ENCODE data around the gene CNBP. TPM values are rescaled to one million over a fixed set of nuclear protein-coding genes. Genes with fewer than 3 reads are reported as not detected.
"Not testable (repeated sequence)": the region's sequence is repeated elsewhere in the genome, so short reads cannot be mapped to it uniquely, and the experiment has no call there.

The CNBP gene
- total RNA-seq (100 to 1,000 TPM; 287 to 306 TPM), polyA plus RNA-seq (100 to 1,000 TPM; 385 to 476 TPM)
- long read RNA-seq, donor 1, transcript CNBP-207 (5 exons, 1,626 nt), result major isoform, 574 of 1,715 reads
- long read RNA-seq, donor 1, transcript CNBP-204 (5 exons, 1,641 nt), result minor isoform, 212 of 1,715 reads
- long read RNA-seq, donor 1, transcript CNBP-201 (5 exons, 1,664 nt), result minor isoform, 527 of 1,715 reads
- long read RNA-seq, donor 1, transcript CNBP-208 (5 exons, 1,549 nt), result minor isoform, 36 of 1,715 reads
- long read RNA-seq, donor 1, partial matches to known transcripts, result 32 of 1,715 reads
- long read RNA-seq, donor 1, other reads (novel, unspliced or antisense), result 294 of 1,715 reads
- long read RNA-seq, donor 2, transcript CNBP-204 (5 exons, 1,641 nt), result minor isoform, 27 of 260 reads
- long read RNA-seq, donor 2, transcript CNBP-207 (5 exons, 1,626 nt), result minor isoform, 74 of 260 reads
- long read RNA-seq, donor 2, transcript CNBP-208 (5 exons, 1,549 nt), result minor isoform, 8 of 260 reads
- long read RNA-seq, donor 2, transcript CNBP-201 (5 exons, 1,664 nt), result major isoform, 82 of 260 reads
- long read RNA-seq, donor 2, partial matches to known transcripts, result 8 of 260 reads
- long read RNA-seq, donor 2, other reads (novel, unspliced or antisense), result 55 of 260 reads

- no peaks in the 10 kb centered on the region for H3K27me3 ChIP-seq (ENCODE audit: control insufficient read depth in 1 of 2, insufficient read depth in 2 of 2, low read length in 1 of 2)
- ATAC-seq (ENCODE audit: low FRiP score) (peak; percentile 100), DNase-seq (peak; percentile 96 to 97)
- WGBS, 2 donors, result 0% methylated on average over 76 to 83 of the region's 83 CpGs
- peak within 1 kb of the TSS; percentile 93 to 97 for H3K27ac ChIP-seq (ENCODE audit: low read depth in 1 of 2, low read length in 2 of 2)
- peak within 1 kb of the TSS; percentile 70 for H3K4me3 ChIP-seq (ENCODE audit: low read length in 2 of 2)
- intact Hi-C loops (cut with DNase I), result loop anchor here (5.0 kb wide), 1 partner anchor 64 kb away; the partner anchor contains the start of gene COPG1 (in 2 of the 2)
- no peaks in the 10 kb centered on the region for H3K36me3 ChIP-seq (ENCODE audit: control insufficient read depth in 1 of 2, insufficient read depth in 2 of 2, low read length in 1 of 2)
- H3K9me3 ChIP-seq (ENCODE audit: control insufficient read depth, low read length), result no peaks in the 10 kb centered on the region
- peaks cover 0 to 2% of the 10 kb centered on the region in 2 donors for H3K4me1 ChIP-seq (ENCODE audit: control insufficient read depth in 1 of 2, insufficient read depth in 2 of 2, low read length in 2 of 2)
Measured at GRCh38 chr3:129183569-129184395, at the start of gene CNBP. Gene CNBP (minus strand): TSS chr3:129183896. CDS start chr3:129171757, 12,139 bp downstream.

- intact Hi-C loops (cut with DNase I), result no loop called here
- Histone ChIP-seq H3K27me3 (ENCODE audit: control insufficient read depth in 1 of 2, insufficient read depth in 2 of 2, low read length in 1 of 2) (no peaks in the 10 kb centered on the region), H3K27ac (ENCODE audit: low read depth in 1 of 2, low read length in 2 of 2) (no peak overlapping the region), H3K36me3 (ENCODE audit: control insufficient read depth in 1 of 2, insufficient read depth in 2 of 2, low read length in 1 of 2) (no peaks in the 10 kb centered on the region), H3K4me1 (ENCODE audit: control insufficient read depth in 1 of 2, insufficient read depth in 2 of 2, low read length in 2 of 2) (no peaks in the 10 kb centered on the region), H3K4me3 (ENCODE audit: low read length in 2 of 2) (no peak overlapping the region), H3K9me3 (ENCODE audit: control insufficient read depth, low read length) (no peaks in the 10 kb centered on the region)
- 75 to 78% methylated on average over 10 of the region's 10 CpGs for WGBS, 2 donors
- ATAC-seq (ENCODE audit: low FRiP score) (no peak), DNase-seq (peak in 1 of 2 donors; percentile 56)
Measured at GRCh38 chr3:129231331-129232119, 47.8 kb upstream of the CNBP start.

- no peaks in the 10 kb centered on the region for H3K4me1 ChIP-seq (ENCODE audit: control insufficient read depth in 1 of 2, insufficient read depth in 2 of 2, low read length in 2 of 2)
Measured at GRCh38 chr3:129230311-129231019, 46.8 kb upstream of the CNBP start.

GRCh38 chr3:129228891-129229585 lies 45.3 kb upstream of the CNBP start:
- Histone ChIP-seq H3K27me3 (ENCODE audit: control insufficient read depth in 1 of 2, insufficient read depth in 2 of 2, low read length in 1 of 2) (no peaks in the 10 kb centered on the region), H3K4me3 (ENCODE audit: low read length in 2 of 2) (no peak overlapping the region), H3K36me3 (ENCODE audit: control insufficient read depth in 1 of 2, insufficient read depth in 2 of 2, low read length in 1 of 2) (no peaks in the 10 kb centered on the region), H3K4me1 (ENCODE audit: control insufficient read depth in 1 of 2, insufficient read depth in 2 of 2, low read length in 2 of 2) (no peaks in the 10 kb centered on the region), H3K9me3 (ENCODE audit: control insufficient read depth, low read length) (no peaks in the 10 kb centered on the region), H3K27ac (ENCODE audit: low read depth in 1 of 2, low read length in 2 of 2) (no peak overlapping the region)
- no peak for ATAC-seq (ENCODE audit: low FRiP score)
- intact Hi-C loops (cut with DNase I), result no loop called here
- 79 to 84% methylated on average over 11 of the region's 11 CpGs for WGBS, 2 donors
- DNase-seq, result peak in 1 of 2 donors; percentile 55

More at GRCh38 chr3:129230311-129231019, 46.8 kb upstream of the CNBP start:
- 65 to 69% methylated on average over 7 of the region's 7 CpGs for WGBS, 2 donors
- no peaks in the 10 kb centered on the region for H3K27me3 ChIP-seq (ENCODE audit: control insufficient read depth in 1 of 2, insufficient read depth in 2 of 2, low read length in 1 of 2)
- no peak overlapping the region for H3K27ac ChIP-seq (ENCODE audit: low read depth in 1 of 2, low read length in 2 of 2)
- H3K9me3 ChIP-seq (ENCODE audit: control insufficient read depth, low read length), result no peaks in the 10 kb centered on the region
- intact Hi-C loops (cut with DNase I), result no loop called here
- DNase-seq (peak in 1 of 2 donors; percentile 24), ATAC-seq (ENCODE audit: low FRiP score) (no peak)
- no peaks in the 10 kb centered on the region for H3K36me3 ChIP-seq (ENCODE audit: control insufficient read depth in 1 of 2, insufficient read depth in 2 of 2, low read length in 1 of 2)
- H3K4me3 ChIP-seq (ENCODE audit: low read length in 2 of 2), result no peak overlapping the region

GRCh38 chr3:129226374-129226773 lies 42.7 kb upstream of the CNBP start:
- intact Hi-C loops (cut with DNase I), result no loop called here
- Histone ChIP-seq H3K4me3 (ENCODE audit: low read length in 2 of 2) (no peak overlapping the region), H3K36me3 (ENCODE audit: control insufficient read depth in 1 of 2, insufficient read depth in 2 of 2, low read length in 1 of 2) (no peaks in the 10 kb centered on the region), H3K27ac (ENCODE audit: low read depth in 1 of 2, low read length in 2 of 2) (no peak overlapping the region), H3K9me3 (ENCODE audit: control insufficient read depth, low read length) (no peaks in the 10 kb centered on the region), H3K4me1 (ENCODE audit: control insufficient read depth in 1 of 2, insufficient read depth in 2 of 2, low read length in 2 of 2) (no peaks in the 10 kb centered on the region), H3K27me3 (ENCODE audit: control insufficient read depth in 1 of 2, insufficient read depth in 2 of 2, low read length in 1 of 2) (no peaks in the 10 kb centered on the region)
- DNase-seq (peak; percentile 87 to 92), ATAC-seq (ENCODE audit: low FRiP score) (peak; percentile 70)
- 44 to 46% methylated on average over 6 of the region's 6 CpGs for WGBS, 2 donors

- intact Hi-C loops (cut with DNase I), result no loop called here
- DNase-seq, result peak; percentile 81 to 93
- no peak overlapping the region for H3K27ac ChIP-seq (ENCODE audit: low read depth in 1 of 2, low read length in 2 of 2)
- no peaks in the 10 kb centered on the region for H3K36me3 ChIP-seq (ENCODE audit: control insufficient read depth in 1 of 2, insufficient read depth in 2 of 2, low read length in 1 of 2)
- WGBS, 2 donors, result 0 to 1% methylated on average over 9 of the region's 9 CpGs
- peak; percentile 92 for ATAC-seq (ENCODE audit: low FRiP score)
- H3K4me3 ChIP-seq (ENCODE audit: low read length in 2 of 2), result no peak overlapping the region
- no peaks in the 10 kb centered on the region for H3K27me3 ChIP-seq (ENCODE audit: control insufficient read depth in 1 of 2, insufficient read depth in 2 of 2, low read length in 1 of 2)
- H3K9me3 ChIP-seq (ENCODE audit: control insufficient read depth, low read length), result no peaks in the 10 kb centered on the region
- no peaks in the 10 kb centered on the region for H3K4me1 ChIP-seq (ENCODE audit: control insufficient read depth in 1 of 2, insufficient read depth in 2 of 2, low read length in 2 of 2)
Measured at GRCh38 chr3:129224984-129225393, 41.3 kb upstream of the CNBP start.

GRCh38 chr3:129224387-129224786 lies 40.7 kb upstream of the CNBP start:
- 71 to 74% methylated on average over 1 of the region's 1 CpG for WGBS, 2 donors
- H3K4me3 ChIP-seq (ENCODE audit: low read length in 2 of 2); intact Hi-C loops (cut with DNase I); H3K9me3 ChIP-seq (ENCODE audit: control insufficient read depth, low read length); H3K4me1 ChIP-seq (ENCODE audit: control insufficient read depth in 1 of 2, insufficient read depth in 2 of 2, low read length in 2 of 2); H3K27me3 ChIP-seq (ENCODE audit: control insufficient read depth in 1 of 2, insufficient read depth in 2 of 2, low read length in 1 of 2); H3K27ac ChIP-seq (ENCODE audit: low read depth in 1 of 2, low read length in 2 of 2); ATAC-seq (ENCODE audit: low FRiP score); DNase-seq; H3K36me3 ChIP-seq (ENCODE audit: control insufficient read depth in 1 of 2, insufficient read depth in 2 of 2, low read length in 1 of 2): not testable (repeated sequence)
